Measurements from ENCODE around the gene ADAM12. TPM values are rescaled to one million over a fixed set of nuclear protein-coding genes. Genes with fewer than 3 reads are reported as not detected.

The ADAM12 gene
- total RNA-seq, 2 donors from 2014 or later = under 0.01 to 0.52 TPM

- no peak for DNase-seq
Observed at GRCh38 chr10:126268013-126268920, 120.0 kb downstream of the ADAM12 start.

GRCh38 chr10:126264102-126265018 is 123.9 kb downstream of the ADAM12 start:
- intact Hi-C loops (cut with DNase I) = no loop called here
- Histone ChIP-seq H3K4me3 (no peak overlapping the region), H3K4me1 (no peaks in the 10 kb centered on the region), H3K27ac (no peak overlapping the region), H3K36me3 (replicated peaks in 1 of 2; ENCODE audit: insufficient read depth in 1 of 2, low read depth in 2 of 2) (no peaks in the 10 kb centered on the region), H3K27me3 (no peaks in the 10 kb centered on the region), H3K9me3 (no peaks in the 10 kb centered on the region)
- ATAC-seq = no peak
- DNase-seq = no peak
- TF ChIP-seq CTCF (IDR thresholded peaks at IDR 0.05) (no peak), POLR2A (IDR thresholded peaks at IDR 0.05) (no peak)
- WGBS, 2 donors = 51 to 60% methylated on average over 14 of the region's 14 CpGs

More at GRCh38 chr10:126268013-126268920, 120.0 kb downstream of the ADAM12 start:
- H3K9me3 ChIP-seq = no peaks in the 10 kb centered on the region
- intact Hi-C loops (cut with DNase I) = no loop called here
- H3K27ac ChIP-seq = no peak overlapping the region
- H3K36me3 ChIP-seq (replicated peaks in 1 of 2; ENCODE audit: insufficient read depth in 1 of 2, low read depth in 2 of 2) = no peaks in the 10 kb centered on the region
- TF ChIP-seq CTCF (IDR thresholded peaks at IDR 0.05) (no peak), POLR2A (IDR thresholded peaks at IDR 0.05) (no peak)
- 69 to 71% methylated on average over 12 of the region's 12 CpGs for WGBS, 2 donors
- no peaks in the 10 kb centered on the region for H3K27me3 ChIP-seq
- no peak overlapping the region for H3K4me3 ChIP-seq
- no peaks in the 10 kb centered on the region for H3K4me1 ChIP-seq
- ATAC-seq = no peak

- intact Hi-C loops (cut with DNase I) = no loop called here
- ATAC-seq = no peak
- WGBS, 2 donors = 31 to 39% methylated on average over 4 of the region's 4 CpGs
Observed at GRCh38 chr10:126263006-126263676, 125.1 kb downstream of the ADAM12 start.

More at GRCh38 chr10:126263006-126263676, 125.1 kb downstream of the ADAM12 start:
- Histone ChIP-seq H3K4me3 (no peak overlapping the region), H3K27me3 (no peaks in the 10 kb centered on the region), H3K9me3 (no peaks in the 10 kb centered on the region), H3K27ac (no peak overlapping the region), H3K4me1 (no peaks in the 10 kb centered on the region), H3K36me3 (replicated peaks in 1 of 2; ENCODE audit: insufficient read depth in 1 of 2, low read depth in 2 of 2) (no peaks in the 10 kb centered on the region)
- TF ChIP-seq POLR2A (IDR thresholded peaks at IDR 0.05) (no peak), CTCF (IDR thresholded peaks at IDR 0.05) (no peak)
- no peak for DNase-seq
